IMR-90 (cell line): ENCODE data around the gene DCAKD. TPM values are rescaled to one million over a fixed set of nuclear protein-coding genes. Genes with fewer than 3 reads are reported as not detected.

Experiments used
- ATAC-seq: fragments of 200-7000 bp; cut with Tn5 transposase; 2 replicates; pipeline ENCODE4 v1.9.1; 2020; ENCODE audit warnings: low read depth, mild to moderate bottlenecking, moderate library complexity
- BruUV-seq: library from RNA; stranded (reverse); fragments of 400-500 nt; replicated peaks from 2 replicates; lab custom pipeline; 2021; lab: Mats Ljungman, UMichigan
- CTCF ChIA-PET: fragments of 300-600 bp; formaldehyde crosslinking; extraction: SDS; loops from one replicate; lab custom pipeline; 2021; ENCODE audit warnings: antibody characterized with exemption; lab: Yijun Ruan, JAX
- POLR2A ChIA-PET: fragments of 300-600 bp; sonication (Branson Sonifier 250); formaldehyde crosslinking; loops from one replicate; lab custom pipeline; 2022; ENCODE audit warnings: antibody characterized with exemption; ENCODE audit not compliant: unreplicated experiment; lab: Charles Lee
- DNase-seq: peaks from one replicate; pipeline ENCODE4 v3.0.0; 2013
- H2AFZ ChIP-seq: replicated peaks from 2 replicates; pipeline ENCODE3; 2013; ENCODE audit warnings: low read length, mild to moderate bottlenecking; ENCODE audit not compliant: poor library complexity
- H2AK5ac ChIP-seq: 2 replicates; pipeline ENCODE4 v1.6.1; 2013; ENCODE audit warnings: low read depth, low read length, inconsistent platforms
- H2AK9ac ChIP-seq: replicated peaks from 2 replicates; pipeline ENCODE3; 2013; ENCODE audit warnings: mild to moderate bottlenecking, low read depth, low read length, moderate library complexity; ENCODE audit not compliant: poor library complexity
- H2BK120ac ChIP-seq: 2 replicates; pipeline ENCODE4 v1.6.1; 2013; ENCODE audit warnings: low read depth, low read length, inconsistent platforms
- H2BK15ac ChIP-seq: 3 replicates; pipeline ENCODE4 v1.6.1; 2013; ENCODE audit warnings: low read depth, low read length, inconsistent platforms
- H2BK20ac ChIP-seq: 2 replicates; pipeline ENCODE4 v1.6.1; 2013; ENCODE audit warnings: low read depth, mild to moderate bottlenecking, inconsistent platforms, low read length, moderate library complexity
- H2BK5ac ChIP-seq: 2 replicates; pipeline ENCODE4 v1.6.1; 2013; ENCODE audit warnings: mild to moderate bottlenecking, low read depth, low read length, inconsistent platforms; ENCODE audit not compliant: poor library complexity, severe bottlenecking
- H3K14ac ChIP-seq: replicated peaks from 2 replicates; pipeline ENCODE4 v1.6.1; 2013; ENCODE audit warnings: low read depth, low read length, inconsistent platforms
- H3K18ac ChIP-seq: 2 replicates; pipeline ENCODE4 v1.6.1; 2013; ENCODE audit warnings: low read depth, low read length, control low read depth
- H3K23ac ChIP-seq: 2 replicates; pipeline ENCODE4 v1.6.1; 2013; ENCODE audit warnings: low read depth, low read length, inconsistent platforms
- H3K27ac ChIP-seq: 2 replicates; pipeline ENCODE4 v1.5.1; 2013; ENCODE audit warnings: mild to moderate bottlenecking, control low read depth, low read length; ENCODE audit not compliant: insufficient read depth
- H3K27me3 ChIP-seq: 2 replicates; pipeline ENCODE4 v1.6.1; 2013; ENCODE audit warnings: low read length; ENCODE audit not compliant: control insufficient read depth, insufficient read depth
- H3K36me3 ChIP-seq: 2 replicates; pipeline ENCODE4 v1.6.1; 2013; ENCODE audit warnings: low read length, mixed read lengths; ENCODE audit not compliant: control insufficient read depth, insufficient read depth
- H3K4ac ChIP-seq: 2 replicates; pipeline ENCODE4 v1.6.1; 2013; ENCODE audit warnings: low read depth, low read length, inconsistent platforms
- H3K4me1 ChIP-seq: 2 replicates; pipeline ENCODE4 v1.6.1; 2013; ENCODE audit warnings: low read length, mixed read lengths; ENCODE audit not compliant: control insufficient read depth, insufficient read depth
- H3K4me2 ChIP-seq: 2 replicates; pipeline ENCODE4 v1.6.1; 2013; ENCODE audit warnings: low read depth, mild to moderate bottlenecking, control low read depth, low read length, moderate library complexity
- H3K4me3 ChIP-seq: 2 replicates; pipeline ENCODE4 v1.5.1; 2013; ENCODE audit warnings: low read depth, mild to moderate bottlenecking, control low read depth, low read length, moderate library complexity; ENCODE audit not compliant: insufficient read depth
- H3K56ac ChIP-seq: 2 replicates; pipeline ENCODE4 v1.6.1; 2013; ENCODE audit warnings: low read length, inconsistent platforms; ENCODE audit not compliant: insufficient read depth; ENCODE audit errors: extremely low read depth
- H3K79me1 ChIP-seq, 2 experiments: 2 replicates each; pipeline ENCODE4 v1.6.1; 2013; ENCODE audit warnings: low read length in 2 of 2, inconsistent platforms in 1 of 2, low read depth in 1 of 2
- H3K9ac ChIP-seq: 2 replicates; pipeline ENCODE4 v1.6.1; 2013; ENCODE audit warnings: low read depth, low read length, control low read depth
- H3K9me1 ChIP-seq: 2 replicates; pipeline ENCODE4 v1.6.1; 2013; ENCODE audit warnings: low read length, inconsistent platforms; ENCODE audit not compliant: insufficient read depth
- H3K9me3 ChIP-seq: 2 replicates; pipeline ENCODE4 v1.6.1; 2013; ENCODE audit warnings: low read length; ENCODE audit not compliant: control insufficient read depth, insufficient read depth
- H4K20me1 ChIP-seq: 2 replicates; pipeline ENCODE4 v1.6.1; 2013; ENCODE audit warnings: low read length, inconsistent platforms; ENCODE audit not compliant: insufficient read depth
- H4K5ac ChIP-seq: 2 replicates; pipeline ENCODE4 v1.6.1; 2013; ENCODE audit warnings: mild to moderate bottlenecking, low read depth, low read length, control low read depth
- H4K8ac ChIP-seq, 2 experiments: 2 replicates each; pipeline ENCODE4 v1.6.1; 2013; ENCODE audit warnings: low read depth in 2 of 2, low read length in 2 of 2, control low read depth in 1 of 2, inconsistent platforms in 1 of 2
- H4K91ac ChIP-seq: 2 replicates; pipeline ENCODE4 v1.6.1; 2013; ENCODE audit warnings: low read depth, low read length, inconsistent platforms; ENCODE audit not compliant: insufficient read depth
- BHLHE40 ChIP-seq: fragments of 150-350 bp; IDR thresholded peaks from 2 replicates; pipeline ENCODE4 v1.6.1; 2016; ENCODE audit warnings: mild to moderate bottlenecking, low read depth, low read length
- ELK1 ChIP-seq: fragments of 150-350 bp; IDR thresholded peaks from 2 replicates; pipeline ENCODE4 v1.6.1; 2016; ENCODE audit warnings: low read depth, mild to moderate bottlenecking, low read length, moderate library complexity, borderline replicate concordance
- MAFK ChIP-seq: IDR thresholded peaks from 2 replicates; pipeline ENCODE4 v1.6.1; 2012; ENCODE audit warnings: low read depth, low read length, improper control_type of control experiment
- MXI1 ChIP-seq: IDR thresholded peaks from 2 replicates; pipeline ENCODE4 v1.6.1; 2012; ENCODE audit warnings: low read depth, mild to moderate bottlenecking, low read length, moderate library complexity, borderline replicate concordance
- RAD21 ChIP-seq: IDR thresholded peaks from 2 replicates; pipeline ENCODE4 v1.6.1; 2012; ENCODE audit warnings: low read length, improper control_type of control experiment
- RCOR1 ChIP-seq: IDR thresholded peaks from 2 replicates; pipeline ENCODE4 v1.6.1; 2012; ENCODE audit warnings: mild to moderate bottlenecking, low read length, improper control_type of control experiment; ENCODE audit not compliant: insufficient replicate concordance
- SMC3 ChIP-seq: fragments of 150-350 bp; IDR thresholded peaks from 2 replicates; pipeline ENCODE4 v1.6.1; 2016; ENCODE audit warnings: low read depth, mild to moderate bottlenecking, antibody characterized with exemption, low read length, moderate library complexity
- USF2 ChIP-seq: fragments of 150-350 bp; IDR thresholded peaks from 2 replicates; pipeline ENCODE4 v1.6.1; 2017; ENCODE audit warnings: mild to moderate bottlenecking, antibody characterized with exemption, low read length, low read depth
- WGBS, 2 experiments: methylation state at CpG; one replicate each; pipeline versions ENCODE4 v1.1.5 to v1.1.7; 2013; ENCODE audit warnings: missing lambda C conversion rate in 2 of 2; ENCODE audit not compliant: insufficient read length in 1 of 2; ENCODE audit errors: extremely low coverage in 2 of 2; 5-methylcytosine and 5-hydroxymethylcytosine counted together
- dilution Hi-C: fragments of 300-500 bp; cut with HindIII; formaldehyde crosslinking; loops from one replicate; pipeline ENCODE4 v1.14.3; 2018; ENCODE audit warnings: low sequenced_read_pairs; ENCODE audit not compliant: unreplicated experiment
- in situ Hi-C: fragments of 300-500 bp; cut with MboI; formaldehyde crosslinking; loops from 3 replicates; pipeline ENCODE4 v1.14.3; 2019; ENCODE audit warnings: low sequenced_read_pairs, inconsistent platforms, mixed read lengths
- intact Hi-C: fragments of 100-400 bp; cut with micrococcal nuclease; formaldehyde crosslinking; loops from 2 replicates; pipeline ENCODE4 v1.10.0; 2022
- polyA plus RNA-seq, 3 experiments: library from polyadenylated mRNA; depleted of rRNA; stranded (reverse); fragments of >200 nt; gene quantifications; 2 replicates each; pipeline ENCODE4 v1.2.3, GENCODE V29; 2012; ENCODE audit warnings: low replicate concordance in 1 of 3
- total RNA-seq: library from RNA; depleted of rRNA; stranded (reverse); fragments of >200 nt; gene quantifications from 2 replicates; pipeline ENCODE4 v1.2.3, GENCODE V29; 2012

DCAKD gene
- total and polyA plus RNA-seq, 2 of the 4 experiments (the other 2 are of a cell fraction) = 31.3 to 47.9 TPM

GRCh38 chr17:45098869-45099616 lies 47.6 kb upstream of the DCAKD start (continued):
- no peak for TF ChIP-seq USF2

- no peak overlapping the region for H3K23ac ChIP-seq
- WGBS, 2 experiments = 96% methylated on average over 4 of the region's 13 CpGs; no CpG with 5 or more reads in 1 of the 2 experiments
- no peak overlapping the region for H3K14ac ChIP-seq
- H4K5ac ChIP-seq = peak overlapping the region; percentile 51; the same call in 1 of the 2 replicates
- in situ Hi-C loops = no loop called here
- no TSS peak for BruUV-seq
- H3K56ac ChIP-seq = no peak overlapping the region
- DNase-seq (no peak), ATAC-seq (no peak)
- intact Hi-C loops = no loop called here
- peaks cover 15% of the 10 kb centered on the region for H3K4me1 ChIP-seq
- no peaks in the 10 kb centered on the region for H3K9me3 ChIP-seq
- H3K79me1 ChIP-seq = peaks cover 26 to 62% of the 10 kb centered on the region in 2 experiments
- H2BK120ac ChIP-seq = no peak overlapping the region
- H2AK9ac ChIP-seq = no peak overlapping the region
- peaks cover 74% of the 10 kb centered on the region for H3K36me3 ChIP-seq
- peak overlapping the region; percentile 66; the same call in 1 of the 2 replicates for H3K27ac ChIP-seq
- ChIA-PET CTCF (interaction anchor here (0.7 to 2.2 kb wide), 13 partner anchors 10 to 189 kb away, joined by 3 to 9 read pairs (median 4); partner anchors contain the start of genes ACBD4 and DCAKD), POLR2A (no interaction called here)
- dilution Hi-C loops = no loop called here
- H4K8ac ChIP-seq = no peak overlapping the region
- H3K4me2 ChIP-seq = no peak overlapping the region
- no peak overlapping the region for H2BK20ac ChIP-seq
- no peak overlapping the region for H4K91ac ChIP-seq
- peaks cover 4% of the 10 kb centered on the region; the same call in 1 of the 2 replicates for H4K20me1 ChIP-seq
- no peak for TF ChIP-seq SMC3
- no peak for TF ChIP-seq RAD21
- TF ChIP-seq MAFK = no peak
- TF ChIP-seq USF2 = no peak
- no peak for TF ChIP-seq MXI1
- no peak for TF ChIP-seq RCOR1
- TF ChIP-seq BHLHE40 = no peak
- no peak for TF ChIP-seq ELK1
- no peaks in the 10 kb centered on the region for H3K27me3 ChIP-seq
- no peak overlapping the region for H3K4me3 ChIP-seq
- no peak overlapping the region for H3K4ac ChIP-seq
- no peak overlapping the region for H2AK5ac ChIP-seq
- no peak overlapping the region for H3K18ac ChIP-seq
- H3K9me1 ChIP-seq = peaks cover 6% of the 10 kb centered on the region; the same call in 1 of the 2 replicates
- H2AFZ ChIP-seq = no peak overlapping the region
- H2BK5ac ChIP-seq = peak overlapping the region; percentile 9
- H3K9ac ChIP-seq = peak overlapping the region; percentile 51; the same call in 1 of the 2 replicates
- H2BK15ac ChIP-seq = no peak overlapping the region
These were observed 46.8 kb upstream of the DCAKD start for GRCh38 chr17:45098081-45098868.
